OCI-LY7 (cell line): Measurements from ENCODE around the gene GPC1. TPM values are rescaled to one million over a fixed set of nuclear protein-coding genes. Genes with fewer than 3 reads are reported as not detected.

ENCODE experiments used
- BruUV-seq: library from RNA; stranded (reverse); fragments of 400-500 nt; replicated peaks from 2 replicates; lab custom pipeline; 2021; lab: Mats Ljungman, UMichigan
- CTCF ChIA-PET: fragments of 300-600 bp; sonication (Branson Sonifier 250); formaldehyde crosslinking; loops from one replicate; lab custom pipeline; 2022; ENCODE audit warnings: antibody characterized with exemption; ENCODE audit not compliant: unreplicated experiment; lab: Charles Lee
- POLR2A ChIA-PET: fragments of 300-600 bp; sonication (Branson Sonifier 250); formaldehyde crosslinking; loops from one replicate; lab custom pipeline; 2022; ENCODE audit warnings: antibody characterized with exemption; lab: Charles Lee
- DNase-seq: peaks from one replicate; pipeline ENCODE4 v3.0.0-alpha.2; 2015; ENCODE audit warnings: low spot score
- H2AFZ ChIP-seq: fragments of 200-600 bp; sonication (generic), shearing (Covaris generic); 2 replicates; pipeline ENCODE4 v1.6.1; 2014; ENCODE audit warnings: mild to moderate bottlenecking, antibody characterized with exemption, low read length, moderate library complexity
- H3K27ac ChIP-seq: fragments of 200-600 bp; sonication (generic); 2 replicates; pipeline ENCODE4 v1.5.1; 2014; ENCODE audit warnings: mixed run types, low read depth, mild to moderate bottlenecking, moderate library complexity, low read length, inconsistent platforms; ENCODE audit not compliant: poor library complexity, severe bottlenecking
- H3K36me3 ChIP-seq: fragments of 200-600 bp; sonication (generic); 2 replicates; pipeline ENCODE4 v1.6.1; 2014; ENCODE audit warnings: mild to moderate bottlenecking, antibody characterized with exemption, low read length, moderate library complexity, mixed read lengths; ENCODE audit not compliant: insufficient read depth
- H3K4me1 ChIP-seq: fragments of 200-600 bp; sonication (generic); 2 replicates; pipeline ENCODE4 v1.5.1; 2014; ENCODE audit warnings: mild to moderate bottlenecking, low read length; ENCODE audit not compliant: insufficient read depth, poor library complexity, severe bottlenecking
- H3K4me2 ChIP-seq: fragments of 200-600 bp; sonication (generic); 2 replicates; pipeline ENCODE4 v1.6.1; 2014; ENCODE audit warnings: mild to moderate bottlenecking, low read length
- H3K4me3 ChIP-seq: fragments of 200-600 bp; sonication (generic); 2 replicates; pipeline ENCODE4 v1.5.1; 2014; ENCODE audit warnings: mild to moderate bottlenecking, low read depth, low read length; ENCODE audit not compliant: poor library complexity, severe bottlenecking
- H3K79me2 ChIP-seq: fragments of 200-600 bp; sonication (generic); 2 replicates; pipeline ENCODE4 v1.6.1; 2016; ENCODE audit warnings: low read depth, mild to moderate bottlenecking, low read length, moderate library complexity, mixed read lengths; ENCODE audit not compliant: insufficient read depth
- H3K9me2 ChIP-seq: fragments of 200-600 bp; sonication (generic); 2 replicates; pipeline ENCODE4 v1.6.1; 2016; ENCODE audit warnings: mild to moderate bottlenecking, low read length, mixed read lengths; ENCODE audit not compliant: insufficient read depth
- H3K9me3 ChIP-seq: fragments of 200-600 bp; sonication (generic); 2 replicates; pipeline ENCODE4 v1.6.1; 2014; ENCODE audit warnings: mild to moderate bottlenecking, mixed run types, low read length, mixed read lengths
- H4K20me1 ChIP-seq: fragments of 200-600 bp; sonication (generic); 2 replicates; pipeline ENCODE4 v1.6.1; 2014; ENCODE audit warnings: mild to moderate bottlenecking, antibody characterized with exemption, low read length, moderate library complexity, mixed read lengths; ENCODE audit not compliant: insufficient read depth
- CTCF ChIP-seq: fragments of 200-600 bp; sonication (generic); conservative IDR thresholded peaks from 2 replicates; pipeline ENCODE4 v1.5.1; 2014; ENCODE audit warnings: mild to moderate bottlenecking, antibody characterized with exemption, low read length, moderate library complexity, mixed read lengths
- EZH2phosphoT487 ChIP-seq: fragments of 200-600 bp; sonication (generic); IDR thresholded peaks from 2 replicates; pipeline ENCODE4 v1.6.1; 2018; ENCODE audit warnings: low read depth, borderline replicate concordance, mild to moderate bottlenecking, mixed run types, antibody characterized with exemption, low read length, moderate library complexity, mixed read lengths
- intact Hi-C: fragments of 100-400 bp; cut with micrococcal nuclease; formaldehyde crosslinking; loops from one replicate; pipeline ENCODE4 v1.10.0; 2022; ENCODE audit not compliant: unreplicated experiment
- total RNA-seq, 2 experiments: library from RNA; depleted of rRNA in 1 of 2; stranded (reverse); fragments of >200 nt in 1 of 2; shearing (Covaris generic) in 1 of 2; gene quantifications; 2 replicates each; pipeline ENCODE4 v1.2.3, GENCODE V29; 2014 to 2022

The GPC1 gene
- total RNA-seq, 2 experiments from 2014 or later, result 2.4 to 4.0 TPM

- ChIA-PET CTCF (no interaction called here), POLR2A (no interaction called here)
- Histone ChIP-seq H3K9me2 (no peaks in the 10 kb centered on the region), H3K4me2 (no peak overlapping the region), H3K79me2 (no peaks in the 10 kb centered on the region), H3K36me3 (peaks cover 40% of the 10 kb centered on the region), H3K4me3 (no peak overlapping the region), H2AFZ (no peak overlapping the region), H4K20me1 (no peaks in the 10 kb centered on the region), H3K9me3 (no peaks in the 10 kb centered on the region), H3K27ac (no peak overlapping the region), H3K4me1 (peaks cover 4% of the 10 kb centered on the region)
- no peak for DNase-seq
- intact Hi-C loops, result loop anchor here (1.0 kb wide), 1 partner anchor 48 kb away; no protein-coding TSS in a partner anchor
- TF ChIP-seq EZH2phosphoT487, result no peak
- no peak for TF ChIP-seq CTCF
- BruUV-seq, result no TSS peak
These were observed 77.4 kb downstream of the GPC1 start for GRCh38 chr2:240512666-240513535.

- no peaks in the 10 kb centered on the region for H4K20me1 ChIP-seq
- no peak overlapping the region for H3K4me3 ChIP-seq
- POLR2A ChIA-PET, result interaction anchor here (0.8 kb wide), 1 partner anchor 38 kb away, joined by 3 read pairs; no protein-coding TSS in a partner anchor
- H3K4me2 ChIP-seq, result 0 out of 2 replicates have a peak overlapping the region, but pooled peaks have one; percentile 11
- H3K27ac ChIP-seq, result no peak overlapping the region
- H3K9me2 ChIP-seq, result no peaks in the 10 kb centered on the region
- H3K79me2 ChIP-seq, result no peaks in the 10 kb centered on the region
- no peak overlapping the region for H2AFZ ChIP-seq
- H3K36me3 ChIP-seq, result peaks cover 38% of the 10 kb centered on the region
- CTCF ChIA-PET, result interaction anchor here (0.7 to 0.9 kb wide), 4 partner anchors 25 to 195 kb away, joined by 3 to 16 read pairs (median 4); no protein-coding TSS in a partner anchor
- H3K9me3 ChIP-seq, result no peaks in the 10 kb centered on the region
- no TSS peak for BruUV-seq
- TF ChIP-seq EZH2phosphoT487 (no peak), CTCF (peak; percentile 93)
- peaks cover 4% of the 10 kb centered on the region for H3K4me1 ChIP-seq
- DNase-seq, result peak; percentile 79
- intact Hi-C loops, result loop anchor here (1.0 kb wide), 3 partner anchors 43 to 72 kb away; no protein-coding TSS in a partner anchor
These were observed 78.3 kb downstream of the GPC1 start for GRCh38 chr2:240513549-240514287.
